ENCODE results near the gene ZC3H13. TPM values are rescaled to one million over a fixed set of nuclear protein-coding genes. Genes with fewer than 3 reads are reported as not detected.

Gene ZC3H13
- total and polyA plus RNA-seq, 2 of the 8 experiments (the other 6 are each of a cell fraction or from before 2014, with no cell fraction given): 5.1 to 57.8 TPM

- Histone ChIP-seq H2BK20ac (ENCODE audit: low read length) (no peak overlapping the region), H3K9ac (replicated peaks in 1 of 4; ENCODE audit: extremely low read depth in 1 of 4, low read depth in 3 of 4, low read length in 3 of 4) (no peak overlapping the region), H3K4me1 (replicated peaks in 1 of 4; ENCODE audit: control insufficient read depth in 3 of 4, insufficient read depth in 4 of 4, low read length in 3 of 4) (peaks cover 0 to under 1% (median under 1%) of the 10 kb centered on the region in 4 experiments; a peak in 1 of 7 replicates), H2AK5ac (ENCODE audit: low read depth, low read length) (no peak overlapping the region), H4K20me1 (replicated peaks in 1 of 2; ENCODE audit: control insufficient read depth in 1 of 2, insufficient read depth in 2 of 2, low read length in 2 of 2) (no peaks in the 10 kb centered on the region), H2AFZ (ENCODE audit: low read length) (no peak overlapping the region), H3K4me3 (ENCODE audit: extremely low read depth in 1 of 4, insufficient read depth in 2 of 4, low read depth in 3 of 4, low read length in 4 of 4) (no peak overlapping the region), H3K23ac (ENCODE audit: insufficient read length) (no peak overlapping the region), H3K27me3 (replicated peaks in 1 of 4; ENCODE audit: control insufficient read depth in 3 of 4, extremely low read depth in 1 of 4, insufficient read depth in 3 of 4, low read length in 3 of 4) (no peaks in the 10 kb centered on the region), H3K23me2 (ENCODE audit: low read depth, low read length) (no peaks in the 10 kb centered on the region), H3K79me1 (ENCODE audit: low read depth, low read length) (no peaks in the 10 kb centered on the region), H2BK5ac (ENCODE audit: low read depth, low read length) (no peak overlapping the region), H3K18ac (ENCODE audit: extremely low read depth, low read length) (no peak overlapping the region), H2BK120ac (replicated peaks; ENCODE audit: low read depth, low read length) (no peak overlapping the region), H3K56ac (replicated peaks; ENCODE audit: insufficient read length, low read depth, low read length) (no peak overlapping the region), H4K91ac (replicated peaks; ENCODE audit: insufficient read length, low read length) (no peak overlapping the region), H3K4ac (replicated peaks; ENCODE audit: insufficient read length, low read depth, low read length) (no peak overlapping the region), H3K9me3 (ENCODE audit: insufficient read depth in 2 of 2, low read depth in 1 of 2, low read length in 1 of 2) (no peaks in the 10 kb centered on the region; a peak in 1 of 4 replicates), H3K27ac (ENCODE audit: low read depth, low read length) (no peak overlapping the region), H2BK15ac (ENCODE audit: low read length) (no peak overlapping the region), H4K8ac (ENCODE audit: extremely low read depth, insufficient read depth, low read length) (no peak overlapping the region), H3K79me2 (ENCODE audit: control insufficient read depth in 1 of 2, insufficient read depth in 2 of 2, low read length in 2 of 2) (no peaks in the 10 kb centered on the region), H4K5ac (ENCODE audit: insufficient read length, low read depth, low read length) (no peak overlapping the region), H3K14ac (ENCODE audit: insufficient read length) (no peak overlapping the region), H3K4me2 (ENCODE audit: insufficient read depth in 1 of 2, low read depth in 2 of 2, low read length in 2 of 2) (no peak overlapping the region), H3K36me3 (ENCODE audit: control insufficient read depth in 2 of 4, insufficient read depth in 4 of 4, low read length in 3 of 4) (no peaks in the 10 kb centered on the region), H2BK12ac (ENCODE audit: low read depth, low read length) (no peak overlapping the region)
- CTCF ChIA-PET (ENCODE audit: partially characterized antibody): interaction anchor here (1.3 kb wide), 1 partner anchor 10 kb away, joined by 3 read pairs; no protein-coding TSS in a partner anchor
- DNase-seq (ENCODE audit: low read depth in 1 of 2, low spot score in 2 of 2) (no peak), FAIRE-seq (no peak)
- POLR2A ChIA-PET (ENCODE audit: partially characterized antibody): no interaction called here
- 97% methylated on average over 3 of the region's 3 CpGs; no CpG with 5 or more reads in 1 of the 2 experiments for WGBS, 2 experiments (ENCODE audit: extremely low coverage in 1 of 2, insufficient coverage in 1 of 2, insufficient read length in 1 of 2, insufficient replicate concordance in 2 of 2, low coverage in 1 of 2, low lambda C conversion rate in 2 of 2, missing lambda C conversion rate in 1 of 2)
- TF ChIP-seq MAX (IDR thresholded peaks at IDR 0.05) (no peak), RFX5 (IDR thresholded peaks at IDR 0.05; ENCODE audit: borderline replicate concordance, low read depth, low read length) (no peak), SIN3A (conservative IDR thresholded peaks at IDR 0.05 in 1 of 2, IDR thresholded peaks at IDR 0.05 in 1 of 2; ENCODE audit: low read depth in 1 of 2, low read length in 2 of 2) (no peak), JUN (IDR thresholded peaks at IDR 0.05; ENCODE audit: low read depth, low read length) (no peak), TAF1 (IDR thresholded peaks at IDR 0.05; ENCODE audit: low read depth, low read length) (no peak), BRCA1 (IDR thresholded peaks at IDR 0.05; ENCODE audit: low read depth, low read length) (no peak), EZH2 (IDR thresholded peaks at IDR 0.05; ENCODE audit: low read depth, low read length, severe bottlenecking) (no peak), RBBP5 (IDR thresholded peaks at IDR 0.05; ENCODE audit: borderline replicate concordance, low read depth, low read length) (no peak), SP2 (IDR thresholded peaks at IDR 0.05; ENCODE audit: low read length) (no peak), SRF (IDR thresholded peaks at IDR 0.05; ENCODE audit: low read depth, low read length) (no peak), E2F6 (IDR thresholded peaks at IDR 0.05) (no peak)
- TF ChIP-seq, protein P1, sequence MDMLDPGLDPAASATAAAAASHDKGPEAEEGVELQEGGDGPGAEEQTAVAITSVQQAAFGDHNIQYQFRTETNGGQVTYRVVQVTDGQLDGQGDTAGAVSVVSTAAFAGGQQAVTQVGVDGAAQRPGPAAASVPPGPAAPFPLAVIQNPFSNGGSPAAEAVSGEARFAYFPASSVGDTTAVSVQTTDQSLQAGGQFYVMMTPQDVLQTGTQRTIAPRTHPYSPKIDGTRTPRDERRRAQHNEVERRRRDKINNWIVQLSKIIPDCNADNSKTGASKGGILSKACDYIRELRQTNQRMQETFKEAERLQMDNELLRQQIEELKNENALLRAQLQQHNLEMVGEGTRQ (IDR thresholded peaks at IDR 0.05; ENCODE audit: low read length): no peak
Observed at GRCh38 chr13:45918597-45918996, 133.9 kb downstream of the ZC3H13 start.

Data from H1 (cell line).